K562 (cell line): ENCODE data around the gene UGT1A9. TPM values are rescaled to one million over a fixed set of nuclear protein-coding genes. Genes with fewer than 3 reads are reported as not detected.

Experiments used
- ARID2 ChIP-seq: fragments of 450-650 bp; IDR thresholded peaks from 2 replicates; pipeline ENCODE4 v1.6.1; 2017; ENCODE audit warnings: antibody characterized with exemption, mild to moderate bottlenecking
- CBX8 ChIP-seq: fragments of 200-600 bp; sonication (generic); IDR thresholded peaks from 2 replicates; pipeline ENCODE4 v1.6.1; 2012; ENCODE audit warnings: borderline replicate concordance, mixed run types, low read depth, mild to moderate bottlenecking, moderate library complexity, mixed read lengths, low read length, control low read depth, inconsistent platforms; ENCODE audit not compliant: poor library complexity, severe bottlenecking; ENCODE audit errors: extremely low read depth
- DACH1 ChIP-seq: fragments of 450-650 bp; IDR thresholded peaks from 2 replicates; pipeline ENCODE4 v1.6.1; 2018; ENCODE audit not compliant: partially characterized antibody
- ZC3H8 ChIP-seq: fragments of 450-650 bp; IDR thresholded peaks from 2 replicates; pipeline ENCODE4 v1.6.1; 2017
- polyA plus RNA-seq, 8 experiments: library from polyadenylated mRNA; depleted of rRNA in 4 of 8; stranded (reverse) in 5 of 8; unstranded in 3 of 8; fragments of >200 nt; fragmentation: Nextera tagmentation in 2 of 8; fragmentation: Illumina TruSeq in 1 of 8; extraction: Ambion mirVana in 2 of 8; extraction: Trizol in 1 of 8; gene quantifications; 2 replicates each; pipeline versions ENCODE4 v1.2.1 to v1.2.3, GENCODE V29; 2011 to 2014; ENCODE audit warnings: inconsistent platforms in 1 of 8, missing spikeins in 1 of 8
- total RNA-seq, 7 experiments: library from RNA; depleted of rRNA in 6 of 7; stranded (reverse); fragments of >200 nt in 6 of 7; fragmentation: Illumina TruSeq in 2 of 7; extraction: Trizol in 2 of 7; gene quantifications; 2 replicates each; pipeline versions ENCODE4 v1.2.1 to v1.2.3, GENCODE V29; 2011 to 2021; ENCODE audit warnings: low replicate concordance in 1 of 7
- TF ChIP-seq, protein P1 (sequence below), 2 experiments: fragments of 450-650 bp; formaldehyde crosslinking in 1 of 2; IDR thresholded peaks; 2 replicates each; pipeline versions ENCODE4 v1.4.0 to v1.6.1; 2014 to 2020; ENCODE audit warnings: mild to moderate bottlenecking in 2 of 2, borderline replicate concordance in 1 of 2, low read depth in 1 of 2
- TF ChIP-seq, protein P2 (sequence below): fragments of 250-450 bp; sonication (Bioruptor Pico); IDR thresholded peaks from 2 replicates; pipeline ENCODE4 v1.5.0; 2021
- TF ChIP-seq, protein P3 (sequence below): fragments of 250-450 bp; sonication (Bioruptor Pico); IDR thresholded peaks from 2 replicates; pipeline ENCODE4 v1.5.0; 2020; ENCODE audit warnings: mild to moderate bottlenecking

UGT1A9 gene
- total and polyA plus RNA-seq, 9 of the 15 experiments (the other 6 are each of a cell fraction or from before 2014, with no cell fraction given), result 0.09 TPM; not detected in 8

DNA sequence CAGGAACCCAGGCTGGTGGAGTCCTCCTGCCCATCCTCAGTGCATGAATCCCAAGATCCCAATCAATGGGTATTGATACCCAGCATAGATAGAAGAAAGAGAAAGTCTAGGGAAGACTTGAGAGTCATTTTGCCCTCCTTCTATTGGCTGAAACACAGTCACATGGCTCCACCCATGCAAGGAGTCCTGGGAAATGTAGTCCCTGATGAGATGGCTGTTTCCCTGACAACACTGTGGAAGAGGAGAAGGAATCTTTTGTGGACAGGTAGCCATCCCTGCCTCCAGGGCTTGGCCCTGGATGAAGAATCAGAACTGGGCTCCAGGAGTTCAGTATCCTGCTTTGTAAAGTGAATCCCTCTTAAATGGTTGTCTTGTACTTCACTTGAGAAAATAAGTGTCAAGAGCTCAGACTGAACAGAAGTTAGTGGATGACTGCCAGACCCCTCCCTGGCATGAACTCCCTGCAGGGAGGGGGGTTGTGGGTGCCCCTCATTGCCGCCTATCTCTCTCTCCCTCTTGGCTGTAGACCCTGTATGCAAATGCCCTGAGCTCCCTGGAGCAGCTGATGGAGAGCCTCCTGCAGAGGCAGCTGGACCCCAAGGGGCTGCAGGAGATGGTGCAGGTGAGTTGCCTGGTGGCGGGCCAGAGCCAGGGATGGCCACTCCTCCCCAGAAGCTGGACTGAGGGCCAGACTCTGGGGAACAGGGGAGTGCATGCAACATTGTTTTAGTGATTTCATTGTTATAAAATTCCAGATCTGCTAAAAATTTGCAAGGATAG is 142.5 kb downstream of the UGT1A9 start (continued):
- TF ChIP-seq, protein P1, sequence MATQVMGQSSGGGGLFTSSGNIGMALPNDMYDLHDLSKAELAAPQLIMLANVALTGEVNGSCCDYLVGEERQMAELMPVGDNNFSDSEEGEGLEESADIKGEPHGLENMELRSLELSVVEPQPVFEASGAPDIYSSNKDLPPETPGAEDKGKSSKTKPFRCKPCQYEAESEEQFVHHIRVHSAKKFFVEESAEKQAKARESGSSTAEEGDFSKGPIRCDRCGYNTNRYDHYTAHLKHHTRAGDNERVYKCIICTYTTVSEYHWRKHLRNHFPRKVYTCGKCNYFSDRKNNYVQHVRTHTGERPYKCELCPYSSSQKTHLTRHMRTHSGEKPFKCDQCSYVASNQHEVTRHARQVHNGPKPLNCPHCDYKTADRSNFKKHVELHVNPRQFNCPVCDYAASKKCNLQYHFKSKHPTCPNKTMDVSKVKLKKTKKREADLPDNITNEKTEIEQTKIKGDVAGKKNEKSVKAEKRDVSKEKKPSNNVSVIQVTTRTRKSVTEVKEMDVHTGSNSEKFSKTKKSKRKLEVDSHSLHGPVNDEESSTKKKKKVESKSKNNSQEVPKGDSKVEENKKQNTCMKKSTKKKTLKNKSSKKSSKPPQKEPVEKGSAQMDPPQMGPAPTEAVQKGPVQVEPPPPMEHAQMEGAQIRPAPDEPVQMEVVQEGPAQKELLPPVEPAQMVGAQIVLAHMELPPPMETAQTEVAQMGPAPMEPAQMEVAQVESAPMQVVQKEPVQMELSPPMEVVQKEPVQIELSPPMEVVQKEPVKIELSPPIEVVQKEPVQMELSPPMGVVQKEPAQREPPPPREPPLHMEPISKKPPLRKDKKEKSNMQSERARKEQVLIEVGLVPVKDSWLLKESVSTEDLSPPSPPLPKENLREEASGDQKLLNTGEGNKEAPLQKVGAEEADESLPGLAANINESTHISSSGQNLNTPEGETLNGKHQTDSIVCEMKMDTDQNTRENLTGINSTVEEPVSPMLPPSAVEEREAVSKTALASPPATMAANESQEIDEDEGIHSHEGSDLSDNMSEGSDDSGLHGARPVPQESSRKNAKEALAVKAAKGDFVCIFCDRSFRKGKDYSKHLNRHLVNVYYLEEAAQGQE (IDR thresholded peaks at IDR 0.05; ENCODE audit: borderline replicate concordance), result no peak
- TF ChIP-seq, protein P1 (CRISPR knock-in tag; IDR thresholded peaks at IDR 0.05; ENCODE audit: low read depth), result no peak
- TF ChIP-seq DACH1 (no peak), ZC3H8 (no peak), CBX8 (no peak), ARID2 (no peak)
- TF ChIP-seq, protein P2, sequence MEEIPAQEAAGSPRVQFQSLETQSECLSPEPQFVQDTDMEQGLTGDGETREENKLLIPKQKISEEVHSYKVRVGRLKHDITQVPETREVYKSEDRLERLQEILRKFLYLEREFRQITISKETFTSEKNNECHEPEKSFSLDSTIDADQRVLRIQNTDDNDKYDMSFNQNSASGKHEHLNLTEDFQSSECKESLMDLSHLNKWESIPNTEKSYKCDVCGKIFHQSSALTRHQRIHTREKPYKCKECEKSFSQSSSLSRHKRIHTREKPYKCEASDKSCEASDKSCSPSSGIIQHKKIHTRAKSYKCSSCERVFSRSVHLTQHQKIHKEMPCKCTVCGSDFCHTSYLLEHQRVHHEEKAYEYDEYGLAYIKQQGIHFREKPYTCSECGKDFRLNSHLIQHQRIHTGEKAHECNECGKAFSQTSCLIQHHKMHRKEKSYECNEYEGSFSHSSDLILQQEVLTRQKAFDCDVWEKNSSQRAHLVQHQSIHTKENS (CRISPR knock-in tag), result no peak
- TF ChIP-seq, protein P3, sequence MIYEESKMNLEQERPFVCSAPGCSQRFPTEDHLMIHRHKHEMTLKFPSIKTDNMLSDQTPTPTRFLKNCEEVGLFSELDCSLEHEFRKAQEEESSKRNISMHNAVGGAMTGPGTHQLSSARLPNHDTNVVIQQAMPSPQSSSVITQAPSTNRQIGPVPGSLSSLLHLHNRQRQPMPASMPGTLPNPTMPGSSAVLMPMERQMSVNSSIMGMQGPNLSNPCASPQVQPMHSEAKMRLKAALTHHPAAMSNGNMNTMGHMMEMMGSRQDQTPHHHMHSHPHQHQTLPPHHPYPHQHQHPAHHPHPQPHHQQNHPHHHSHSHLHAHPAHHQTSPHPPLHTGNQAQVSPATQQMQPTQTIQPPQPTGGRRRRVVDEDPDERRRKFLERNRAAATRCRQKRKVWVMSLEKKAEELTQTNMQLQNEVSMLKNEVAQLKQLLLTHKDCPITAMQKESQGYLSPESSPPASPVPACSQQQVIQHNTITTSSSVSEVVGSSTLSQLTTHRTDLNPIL (CRISPR knock-in tag), result no peak
